Endothelial cell of umbilical vein (primary cell): Measurements from ENCODE around the gene LHX6. TPM values are rescaled to one million over a fixed set of nuclear protein-coding genes. Genes with fewer than 3 reads are reported as not detected.
A peak's percentile ranks its signal among the peaks of the same experiment; 100 is the strongest.

ENCODE experiments used
- BruUV-seq: library from RNA; stranded (reverse); fragments of 400-500 nt; replicated peaks from 2 replicates; lab custom pipeline; 2021; lab: Mats Ljungman, UMichigan
- CTCF ChIA-PET: fragments of 300-600, 350-600 bp; sonication (Branson Sonifier 250); formaldehyde crosslinking; loops from one replicate; lab custom pipeline; 2021; ENCODE audit warnings: antibody characterized with exemption, inconsistent platforms; lab: Charles Lee
- POLR2A ChIA-PET: fragments of 300-600, 350-600 bp; sonication (Branson Sonifier 250); formaldehyde crosslinking; loops from one replicate; lab custom pipeline; 2021; ENCODE audit warnings: antibody characterized with exemption, inconsistent platforms; lab: Charles Lee
- DNase-seq: peaks from one replicate; pipeline ENCODE4 v3.0.0-alpha.2; 2011; ENCODE audit warnings: low read depth, low spot score
- FAIRE-seq: peaks from 2 replicates; lab custom pipeline; 2011; peaks lifted over from hg19 to GRCh38; lab: Jason Lieb, UNC
- H2AFZ ChIP-seq: 2 replicates; pipeline ENCODE4 v1.6.0; 2012; ENCODE audit warnings: low read depth, low read length, control low read depth, inconsistent platforms
- H3K27ac ChIP-seq: 2 replicates; pipeline ENCODE4 v1.5.1; 2011; ENCODE audit warnings: low read depth, mild to moderate bottlenecking, control low read depth, low read length, moderate library complexity; ENCODE audit not compliant: insufficient read depth
- H3K27me3 ChIP-seq, 2 experiments: 2 replicates each; pipeline versions ENCODE4 v1.6.0 to v1.6.1; 2011; ENCODE audit warnings: low read length in 2 of 2, mixed read lengths in 1 of 2; ENCODE audit not compliant: control insufficient read depth in 2 of 2, insufficient read depth in 2 of 2
- H3K36me3 ChIP-seq, 2 experiments: 2 replicates in 1 of 2; 3 replicates in 1 of 2; pipeline ENCODE4 v1.5.1; 2011; ENCODE audit warnings: low read length in 2 of 2, mild to moderate bottlenecking in 1 of 2, moderate library complexity in 1 of 2; ENCODE audit not compliant: control insufficient read depth in 2 of 2, insufficient read depth in 2 of 2; ENCODE audit errors: extremely low read depth in 1 of 2
- H3K4me1 ChIP-seq: 3 replicates; pipeline ENCODE4 v1.5.1; 2011; ENCODE audit warnings: mild to moderate bottlenecking, low read length; ENCODE audit not compliant: control insufficient read depth, insufficient read depth; ENCODE audit errors: extremely low read depth
- H3K4me2 ChIP-seq: 2 replicates; pipeline ENCODE4 v1.6.1; 2011; ENCODE audit warnings: low read length, control low read depth, mixed read lengths; ENCODE audit not compliant: insufficient read depth
- H3K4me3 ChIP-seq, 3 experiments: fragments of 200-600 bp in 1 of 3; sonication (generic), shearing (Covaris generic) in 1 of 3; replicated peaks in 1 of 3; 2 replicates each; pipeline ENCODE4 v1.5.1; 2011 to 2016; ENCODE audit warnings: control low read depth in 3 of 3, low read length in 3 of 3, mild to moderate bottlenecking in 2 of 3, inconsistent platforms in 1 of 3, low read depth in 1 of 3, moderate library complexity in 1 of 3; ENCODE audit not compliant: insufficient read depth in 1 of 3
- H3K79me2 ChIP-seq: 2 replicates; pipeline ENCODE4 v1.6.0; 2012; ENCODE audit warnings: low read length, inconsistent platforms; ENCODE audit not compliant: control insufficient read depth, insufficient read depth
- H3K9ac ChIP-seq: replicated peaks from 2 replicates; pipeline ENCODE3; 2011; ENCODE audit warnings: low read length, control low read depth; ENCODE audit not compliant: insufficient read depth; ENCODE audit errors: extremely low read depth
- H3K9me1 ChIP-seq: replicated peaks from 3 replicates; pipeline ENCODE4 v1.6.0; 2011; ENCODE audit warnings: mild to moderate bottlenecking, low read length; ENCODE audit not compliant: control insufficient read depth, insufficient read depth; ENCODE audit errors: extremely low read depth
- H3K9me3 ChIP-seq: replicated peaks from 2 replicates; pipeline ENCODE4 v1.5.1; 2012; ENCODE audit warnings: low read length, inconsistent platforms; ENCODE audit not compliant: control insufficient read depth, insufficient read depth
- H4K20me1 ChIP-seq: replicated peaks from 2 replicates; pipeline ENCODE3; 2011; ENCODE audit warnings: mild to moderate bottlenecking, low read length; ENCODE audit not compliant: control insufficient read depth, insufficient read depth; ENCODE audit errors: extremely low read depth
- CTCF ChIP-seq, 2 donors: IDR thresholded peaks; 1 replicate in 1 of 2; 2 replicates in 1 of 2; pipeline ENCODE4 v1.5.1; 2011; ENCODE audit warnings: low read length in 2 of 2, mild to moderate bottlenecking in 2 of 2, moderate library complexity in 2 of 2, control low read depth in 1 of 2, inconsistent platforms in 1 of 2, low read depth in 1 of 2; ENCODE audit not compliant: insufficient read depth in 1 of 2; ENCODE audit errors: extremely low read depth in 1 of 2
- EZH2 ChIP-seq: IDR thresholded peaks from 2 replicates; pipeline ENCODE4 v1.6.1; 2012; ENCODE audit warnings: borderline replicate concordance, low read depth, mild to moderate bottlenecking, moderate library complexity, low read length, inconsistent platforms; ENCODE audit not compliant: severe bottlenecking
- FOS ChIP-seq: IDR thresholded peaks from 2 replicates; pipeline ENCODE4 v1.6.1; 2011; ENCODE audit warnings: mild to moderate bottlenecking, low read length, moderate library complexity, borderline replicate concordance; ENCODE audit not compliant: insufficient read depth
- GATA2 ChIP-seq: IDR thresholded peaks from 2 replicates; pipeline ENCODE4 v1.7.0; 2011; ENCODE audit warnings: low read depth, mild to moderate bottlenecking, moderate library complexity, mixed read lengths, low read length; ENCODE audit not compliant: insufficient read length, insufficient read depth
- JUN ChIP-seq: IDR thresholded peaks from 2 replicates; pipeline ENCODE4 v1.6.1; 2011; ENCODE audit warnings: borderline replicate concordance, low read depth; ENCODE audit not compliant: insufficient read length, insufficient read depth
- MAX ChIP-seq: IDR thresholded peaks from 2 replicates; pipeline ENCODE4 v1.6.1; 2011; ENCODE audit not compliant: insufficient read depth, insufficient read length
- MYC ChIP-seq: IDR thresholded peaks from one replicate; pipeline ENCODE4 v1.6.1; 2011; ENCODE audit warnings: mild to moderate bottlenecking, low read depth, low read length
- POLR2A ChIP-seq: IDR thresholded peaks from 2 replicates; pipeline ENCODE4 v1.6.1; 2012; ENCODE audit warnings: low read depth, mild to moderate bottlenecking, control low read depth, low read length
- POLR2AphosphoS5 ChIP-seq: IDR thresholded peaks from 2 replicates; pipeline ENCODE4 v1.6.1; 2012; ENCODE audit warnings: low read depth, mild to moderate bottlenecking, control low read depth, low read length, moderate library complexity; ENCODE audit not compliant: insufficient read depth
- dilution Hi-C: fragments of 300-500 bp; cut with MboI; formaldehyde crosslinking; loops from one replicate; pipeline ENCODE4 v1.15.0; 2019; ENCODE audit warnings: low sequenced_read_pairs; ENCODE audit not compliant: extremely low pct_ligation_motif_present
- intact Hi-C: fragments of 100-400 bp; cut with micrococcal nuclease; formaldehyde crosslinking; loops from one replicate; pipeline ENCODE4 v1.10.0; 2022
- polyA plus RNA-seq, 4 experiments: library from polyadenylated mRNA; depleted of rRNA in 3 of 4; stranded (reverse) in 3 of 4; unstranded in 1 of 4; fragments of >200 nt; gene quantifications; 2 replicates each; pipeline versions ENCODE4 v1.2.1 to v1.2.3, GENCODE V29; 2011 to 2012; ENCODE audit warnings: missing spikeins in 1 of 4
- total RNA-seq: library from RNA; stranded (reverse); gene quantifications from 2 replicates; pipeline ENCODE4 v1.2.3, GENCODE V29; 2021

The LHX6 gene
- total and polyA plus RNA-seq, 2 donors (not counting 3 experiments of a cell fraction or from before 2014, with no cell fraction given), result 2.4 to 18.4 TPM

GRCh38 chr9:122252796-122253195, 24.0 kb upstream of the LHX6 start:
- H3K9me3 ChIP-seq, result no peaks in the 10 kb centered on the region
- peak overlapping the region; percentile 44 for H3K9ac ChIP-seq
- H3K4me3 ChIP-seq, result no peak overlapping the region
- peak overlapping the region; percentile 88 for H3K27ac ChIP-seq
- dilution Hi-C loops (no loop called here), intact Hi-C loops (loop anchor here (10.0 kb wide), 1 partner anchor 202 kb away; no protein-coding TSS in a partner anchor)
- CTCF ChIA-PET, result interaction anchor here (0.7 to 4.6 kb wide), 6 partner anchors 11 to 154 kb away, joined by 3 to 20 read pairs (median 5); partner anchors contain the start of genes MRRF and RBM18
- H4K20me1 ChIP-seq, result no peaks in the 10 kb centered on the region
- peak overlapping the region; percentile 68 for H3K4me2 ChIP-seq
- no peaks in the 10 kb centered on the region for H3K27me3 ChIP-seq
- H3K4me1 ChIP-seq, result peaks cover 56% of the 10 kb centered on the region
- H3K9me1 ChIP-seq, result no peaks in the 10 kb centered on the region
- no TSS peak for BruUV-seq
- FAIRE-seq (peak; percentile 74), DNase-seq (peak; percentile 71)
- H2AFZ ChIP-seq, result peak overlapping the region; percentile 19
- POLR2A ChIA-PET, result no interaction called here
- H3K79me2 ChIP-seq, result peaks cover 12% of the 10 kb centered on the region
- peaks cover 8 to 11% of the 10 kb centered on the region in 2 experiments for H3K36me3 ChIP-seq
- no peak for TF ChIP-seq FOS
- TF ChIP-seq POLR2AphosphoS5, result peak; percentile 41
- TF ChIP-seq CTCF (IDR thresholded peaks at IDR 0.05; ENCODE audit: extremely low read depth in 1 of 2, insufficient read depth in 1 of 2, low read depth in 1 of 2, low read length in 2 of 2), result no peak

- no peaks in the 10 kb centered on the region for H3K9me1 ChIP-seq
- H4K20me1 ChIP-seq, result no peaks in the 10 kb centered on the region
- dilution Hi-C loops (no loop called here), intact Hi-C loops (loop anchor here (10.0 kb wide), 1 partner anchor 203 kb away; no protein-coding TSS in a partner anchor)
- no peak overlapping the region for H3K4me3 ChIP-seq
- H3K36me3 ChIP-seq, result peaks cover 13 to 14% of the 10 kb centered on the region in 2 experiments
- no peak for FAIRE-seq
- no peak overlapping the region for H3K4me2 ChIP-seq
- H3K9me3 ChIP-seq, result no peaks in the 10 kb centered on the region
- no peak for TF ChIP-seq GATA2
- TF ChIP-seq MAX, result no peak
- TF ChIP-seq FOS, result no peak
- TF ChIP-seq EZH2, result no peak
- TF ChIP-seq CTCF (IDR thresholded peaks at IDR 0.05; ENCODE audit: extremely low read depth in 1 of 2, insufficient read depth in 1 of 2, low read depth in 1 of 2, low read length in 2 of 2), result no peak
- no peak for TF ChIP-seq POLR2AphosphoS5
- TF ChIP-seq JUN, result no peak
- TF ChIP-seq MYC, result no peak
- no peak for TF ChIP-seq POLR2A
- CTCF ChIA-PET, result interaction anchor here (2.0 kb wide), 1 partner anchor 29 kb away, joined by 6 read pairs; no protein-coding TSS in a partner anchor
- no peak overlapping the region for H2AFZ ChIP-seq
- no TSS peak for BruUV-seq
- no peaks in the 10 kb centered on the region for H3K27me3 ChIP-seq
- no peak for DNase-seq
- H3K27ac ChIP-seq, result no peak overlapping the region
- peaks cover 10% of the 10 kb centered on the region for H3K79me2 ChIP-seq
- no peak overlapping the region for H3K9ac ChIP-seq
- H3K4me1 ChIP-seq, result peaks cover 56% of the 10 kb centered on the region
- POLR2A ChIA-PET, result no interaction called here
These were observed 22.6 kb upstream of the LHX6 start for GRCh38 chr9:122251351-122251750.
